GM21529 (cell line): ENCODE results near the gene PPP3CB.
"Not testable (repeated sequence)": the region's sequence is repeated elsewhere in the genome, so short reads cannot be mapped to it uniquely, and the experiment has no call there.

ENCODE experiments used
- ATAC-seq: cut with Tn5 transposase; IDR thresholded peaks from one replicate; pipeline ENCODE4 v1.9.1; 2021; ENCODE audit not compliant: unreplicated experiment

The PPP3CB gene

DNA sequence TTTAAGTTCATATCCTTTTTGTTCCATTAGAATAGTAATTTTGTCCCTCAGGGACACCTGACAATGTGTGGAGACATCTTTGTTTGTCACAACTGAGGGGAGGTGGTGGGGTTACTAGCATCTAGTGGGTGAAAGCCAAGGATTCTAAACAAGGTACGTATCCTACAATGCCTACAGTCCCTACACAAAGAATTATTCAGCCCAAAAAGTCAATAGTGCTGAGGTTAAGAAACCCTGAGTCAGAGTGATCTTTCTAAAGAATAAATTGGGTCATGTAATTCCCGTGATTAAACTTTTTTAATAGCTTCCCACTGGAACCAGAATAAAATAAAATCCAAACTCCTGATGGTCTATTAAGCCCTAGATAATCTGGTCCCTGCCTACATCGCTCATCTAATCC is 79.3 kb downstream of the PPP3CB start:
- no peak for ATAC-seq

DNA sequence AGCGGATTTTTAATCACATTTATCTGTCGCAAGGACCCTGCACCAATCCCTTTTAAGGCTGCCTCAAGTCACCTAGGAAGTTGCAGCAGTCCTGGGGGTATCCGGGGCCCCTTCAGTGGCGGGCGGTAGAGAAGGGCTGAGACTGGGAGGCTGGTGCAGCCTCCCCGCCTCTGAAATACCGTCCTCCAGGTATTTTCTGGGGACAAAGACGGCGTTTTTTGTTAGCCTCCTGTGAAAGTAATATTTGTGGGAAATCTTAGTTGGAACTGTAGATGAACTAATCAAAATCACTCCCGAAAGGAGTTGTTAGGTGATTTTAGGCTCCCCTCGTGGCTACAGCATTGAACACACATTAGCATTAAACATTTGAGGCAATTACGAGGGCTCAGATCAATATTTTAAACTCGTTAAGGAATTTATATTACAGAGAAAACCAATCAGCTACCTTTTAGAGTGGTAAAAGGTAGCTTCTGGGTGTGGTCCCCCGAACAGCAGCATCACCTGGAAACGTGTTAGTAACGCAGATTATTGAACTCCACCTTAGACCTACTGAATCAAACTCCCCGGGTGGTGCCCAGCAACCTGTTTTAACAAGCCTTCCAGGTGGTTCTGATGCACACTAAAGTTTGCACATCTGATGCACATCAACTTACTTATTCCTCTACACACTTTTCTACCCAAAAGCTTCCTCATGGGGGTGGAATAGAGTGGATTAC is 81.4 kb downstream of the PPP3CB start:
- ATAC-seq, result peak; percentile 28

DNA sequence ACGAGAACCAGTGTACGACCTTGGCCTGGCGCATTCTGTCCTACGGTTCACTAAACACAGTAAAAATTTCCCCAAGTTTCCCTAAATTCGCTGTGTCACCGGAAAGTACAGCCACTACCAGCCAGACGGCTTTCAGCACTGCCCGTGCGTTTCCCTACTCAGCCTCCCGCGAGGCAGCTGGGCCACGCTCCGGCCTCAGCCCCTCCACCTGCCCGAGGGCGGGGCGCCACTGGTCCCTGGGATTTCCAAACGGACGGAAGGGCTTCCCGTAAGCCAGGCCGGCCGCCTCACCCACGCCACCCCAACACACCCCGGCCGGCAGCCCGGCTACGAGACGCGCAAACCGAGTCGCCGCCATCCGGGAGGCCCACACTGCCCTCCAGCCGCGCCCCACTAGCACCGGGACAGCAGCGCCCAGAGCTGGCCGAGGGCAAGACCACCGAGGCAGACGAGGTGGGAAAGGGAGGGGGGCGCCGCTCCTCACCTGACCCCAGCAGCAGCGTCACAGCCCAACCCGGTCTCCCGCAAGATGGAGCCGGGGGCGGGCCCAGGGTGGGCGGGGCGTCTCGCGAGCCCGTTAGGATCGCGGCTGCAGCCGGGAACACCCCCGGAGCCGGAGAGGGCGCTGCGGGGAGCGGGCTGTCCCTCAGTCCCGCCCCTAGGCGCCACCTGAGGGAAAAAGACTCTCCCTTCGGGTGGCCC is 82.1 kb downstream of the PPP3CB start, which contains the start of gene ANXA7:
TSS of gene ANXA7 (minus strand) at position 531 of the 702 bp plus-strand sequence. CDS start 13,202 bp downstream, outside the sequence.
- ATAC-seq, result peak; percentile 87

DNA sequence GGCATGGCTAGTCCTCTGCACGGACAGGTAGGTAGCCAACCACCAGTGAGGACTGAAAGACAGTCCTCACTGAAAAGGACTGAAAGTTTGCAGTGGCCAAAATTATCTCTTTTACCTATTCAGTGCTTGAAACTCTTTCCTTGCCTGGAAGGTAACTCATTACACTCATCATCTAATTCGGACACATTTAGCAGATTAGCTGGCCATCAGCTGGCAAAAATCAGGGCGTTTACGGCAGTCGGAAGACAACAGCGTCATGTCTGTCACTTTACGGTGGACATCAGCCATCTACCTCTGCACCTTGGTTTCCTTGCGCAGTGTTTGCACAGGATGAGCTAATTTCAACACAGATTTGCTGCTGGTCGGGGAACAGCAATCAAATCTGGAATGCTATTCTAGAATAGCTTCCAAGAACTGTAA is 82.7 kb downstream of the PPP3CB start:
- peak; percentile 29 for ATAC-seq

GRCh38 chr10:73410897-73411296 is 84.9 kb downstream of the PPP3CB start:
- ATAC-seq, result no peak

- ATAC-seq, result no peak
Measured at GRCh38 chr10:73408978-73409521, 86.8 kb downstream of the PPP3CB start.

- no peak for ATAC-seq
Measured at GRCh38 chr10:73408061-73408460, 87.8 kb downstream of the PPP3CB start.

GRCh38 chr10:73407495-73407894 is 88.3 kb downstream of the PPP3CB start:
- ATAC-seq, result no peak

- ATAC-seq, result no peak
Measured at GRCh38 chr10:73406846-73407245, 89.0 kb downstream of the PPP3CB start.

- ATAC-seq, result no peak
Measured at GRCh38 chr10:73405556-73405955, 90.3 kb downstream of the PPP3CB start.

DNA sequence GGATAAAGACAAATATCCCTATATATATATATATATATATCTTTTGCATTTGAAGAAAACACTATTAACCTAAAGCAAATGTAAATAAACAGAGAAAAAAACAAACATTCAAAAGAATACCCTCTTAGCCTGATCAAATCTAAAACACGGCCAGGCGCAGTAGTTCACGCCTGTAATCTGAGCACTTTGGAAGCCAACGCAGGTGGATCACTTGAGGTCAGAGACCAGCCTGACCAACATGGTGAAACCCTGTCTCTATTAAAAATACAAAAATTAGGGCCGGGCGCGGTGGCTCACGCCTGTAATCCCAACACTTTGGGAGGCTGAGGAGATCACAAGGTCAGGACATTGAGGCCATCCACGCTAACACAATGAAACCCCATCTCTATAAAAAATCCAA is 91.1 kb downstream of the PPP3CB start:
- no peak for ATAC-seq

GRCh38 chr10:73401636-73402035 is 94.2 kb downstream of the PPP3CB start:
- ATAC-seq, result no peak

DNA sequence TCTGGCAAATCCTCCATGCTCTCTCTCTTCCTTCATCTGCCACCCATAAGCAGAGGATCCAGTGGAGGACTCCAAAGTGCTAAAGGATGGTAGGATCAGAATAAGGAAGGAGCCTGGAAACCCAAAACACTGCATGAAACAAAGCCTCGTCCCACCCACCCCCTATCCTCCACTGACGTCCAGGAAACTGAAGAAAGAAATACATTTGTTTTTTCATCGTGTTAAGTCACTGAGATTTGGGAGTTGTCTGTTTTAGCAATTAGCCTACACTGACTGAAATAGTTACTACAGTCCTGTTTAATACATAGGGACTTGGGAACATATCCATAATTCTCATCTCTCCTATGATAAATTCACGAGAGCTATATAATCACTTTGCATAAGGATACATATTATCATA is 96.8 kb downstream of the PPP3CB start:
- ATAC-seq, result no peak

- no peak for ATAC-seq
Measured at GRCh38 chr10:73398024-73398423, 97.8 kb downstream of the PPP3CB start.

DNA sequence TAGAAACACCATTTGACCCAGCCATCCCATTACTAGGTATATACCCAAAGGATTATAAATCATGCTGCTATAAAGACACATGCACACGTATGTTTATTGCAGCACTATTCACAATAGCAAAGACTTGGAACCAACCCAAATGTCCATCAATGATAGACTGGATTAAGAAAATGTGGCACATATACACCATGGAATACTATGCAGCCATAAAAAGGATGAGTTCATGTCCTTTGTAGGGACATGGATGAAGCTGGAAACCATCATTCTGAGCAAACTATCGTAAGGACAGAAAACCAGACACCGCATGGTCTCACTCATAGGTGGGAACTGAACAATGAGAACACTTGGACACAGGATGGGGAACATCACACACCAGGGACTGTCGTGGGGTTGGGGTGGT is 101.5 kb downstream of the PPP3CB start:
- ATAC-seq, result not testable (repeated sequence)

- ATAC-seq, result no peak
Measured at GRCh38 chr10:73388228-73388627, 107.6 kb downstream of the PPP3CB start.

- no peak for ATAC-seq
Measured at GRCh38 chr10:73386583-73386982, 109.2 kb downstream of the PPP3CB start.
